ENCODE measurements around the gene EPHB2. TPM values are rescaled to one million over a fixed set of nuclear protein-coding genes. Genes with fewer than 3 reads are reported as not detected.

The EPHB2 gene
- total and polyA plus RNA-seq, 2 of the 8 experiments (the other 6 are each of a cell fraction or from before 2014, with no cell fraction given), result 15.8 to 17.2 TPM

DNA sequence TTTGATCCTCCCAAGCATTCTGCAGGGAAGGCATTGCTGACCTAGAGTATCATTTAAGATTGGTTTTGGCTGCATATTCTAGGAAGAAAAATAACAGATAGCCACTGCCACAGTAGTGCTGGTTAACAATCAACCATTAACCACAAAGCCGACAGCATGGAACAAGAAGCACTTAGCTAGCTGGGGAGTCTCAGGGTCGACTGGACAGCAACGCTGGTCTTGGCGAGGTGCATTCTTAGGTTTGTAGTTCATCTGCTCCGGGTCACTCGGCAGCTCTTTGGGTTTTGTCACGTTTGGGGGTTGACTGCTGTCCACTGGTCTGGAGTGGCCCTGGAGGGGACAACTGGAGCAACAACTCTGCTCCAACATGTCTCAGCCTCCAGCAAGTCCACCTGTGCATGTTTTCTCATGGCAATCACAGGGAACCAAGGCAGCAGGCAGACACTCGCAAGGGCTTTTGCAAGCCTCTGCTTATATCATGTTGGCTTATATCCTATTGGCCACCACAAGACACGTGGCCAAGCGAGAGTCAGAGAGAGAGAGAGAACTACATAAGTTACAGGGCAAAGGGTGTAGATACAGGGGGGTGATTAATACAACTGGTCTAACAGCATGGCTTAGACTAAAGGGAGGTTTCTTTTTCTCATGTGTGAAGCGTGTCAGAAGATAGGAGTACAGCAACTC, 162.5 kb downstream of the EPHB2 start:
- no peak overlapping the region for H2BK120ac ChIP-seq (replicated peaks; ENCODE audit: low read depth, low read length)
- no peak overlapping the region for H2BK20ac ChIP-seq (ENCODE audit: low read length)
- no peaks in the 10 kb centered on the region for H4K20me1 ChIP-seq (replicated peaks in 1 of 2; ENCODE audit: control insufficient read depth in 1 of 2, insufficient read depth in 2 of 2, low read length in 2 of 2)
- no peak overlapping the region for H2BK15ac ChIP-seq (ENCODE audit: low read length)
- no peak overlapping the region for H3K4ac ChIP-seq (replicated peaks; ENCODE audit: insufficient read length, low read depth, low read length)
- TF ChIP-seq POLR2AphosphoS5 (IDR thresholded peaks at IDR 0.05; ENCODE audit: low read depth, low read length), result no peak
- TF ChIP-seq BACH1 (IDR thresholded peaks at IDR 0.05; ENCODE audit: low read length), result no peak
- no peak for TF ChIP-seq SIN3A (conservative IDR thresholded peaks at IDR 0.05 in 1 of 2, IDR thresholded peaks at IDR 0.05 in 1 of 2; ENCODE audit: low read depth in 1 of 2, low read length in 2 of 2)
- no peak for TF ChIP-seq KDM5A (IDR thresholded peaks at IDR 0.05; ENCODE audit: low read length)
- no peak for TF ChIP-seq PHF8 (conservative IDR thresholded peaks at IDR 0.05; ENCODE audit: low read depth, low read length)
- no peak for TF ChIP-seq CHD2 (IDR thresholded peaks at IDR 0.05; ENCODE audit: low read length)
- no peak for TF ChIP-seq SP2 (IDR thresholded peaks at IDR 0.05; ENCODE audit: low read length)
- H3K27me3 ChIP-seq (replicated peaks in 1 of 4; ENCODE audit: control insufficient read depth in 3 of 4, extremely low read depth in 1 of 4, insufficient read depth in 3 of 4, low read length in 3 of 4), result no peaks in the 10 kb centered on the region
- H2BK5ac ChIP-seq (ENCODE audit: low read depth, low read length), result no peak overlapping the region
- no peaks in the 10 kb centered on the region; a peak in 1 of 8 replicates for H3K36me3 ChIP-seq (ENCODE audit: control insufficient read depth in 2 of 4, insufficient read depth in 4 of 4, low read length in 3 of 4)
- no peak overlapping the region for H2AFZ ChIP-seq (ENCODE audit: low read length)
- H4K5ac ChIP-seq (ENCODE audit: insufficient read length, low read depth, low read length), result no peak overlapping the region
- POLR2A ChIA-PET (ENCODE audit: partially characterized antibody), result no interaction called here
- peaks cover 0 to 21% (median 10%) of the 10 kb centered on the region in 4 experiments; a peak in 6 of 7 replicates for H3K4me1 ChIP-seq (replicated peaks in 1 of 4; ENCODE audit: control insufficient read depth in 3 of 4, insufficient read depth in 4 of 4, low read length in 3 of 4)
- H3K23me2 ChIP-seq (ENCODE audit: low read depth, low read length), result no peaks in the 10 kb centered on the region
- DNase-seq (ENCODE audit: low read depth in 1 of 2, low spot score in 2 of 2) (no peak), FAIRE-seq (no peak)
- no peak overlapping the region for H4K91ac ChIP-seq (replicated peaks; ENCODE audit: insufficient read length, low read length)
- H4K8ac ChIP-seq (ENCODE audit: extremely low read depth, insufficient read depth, low read length), result no peak overlapping the region
- no peak overlapping the region for H3K4me3 ChIP-seq (ENCODE audit: extremely low read depth in 1 of 4, insufficient read depth in 2 of 4, low read depth in 3 of 4, low read length in 4 of 4)
- CTCF ChIA-PET (ENCODE audit: partially characterized antibody), result interaction anchor here (1.0 to 3.8 kb wide), 6 partner anchors 9 to 25 kb away, joined by 3 to 40 read pairs (median 4); no protein-coding TSS in a partner anchor
- H3K27ac ChIP-seq (ENCODE audit: low read depth, low read length), result no peak overlapping the region
- H3K18ac ChIP-seq (ENCODE audit: extremely low read depth, low read length), result no peak overlapping the region
- no peaks in the 10 kb centered on the region for H3K79me2 ChIP-seq (ENCODE audit: control insufficient read depth in 1 of 2, insufficient read depth in 2 of 2, low read length in 2 of 2)
- no peak overlapping the region for H3K9ac ChIP-seq (replicated peaks in 1 of 4; ENCODE audit: extremely low read depth in 1 of 4, low read depth in 3 of 4, low read length in 3 of 4)
- no peaks in the 10 kb centered on the region for H3K79me1 ChIP-seq (ENCODE audit: low read depth, low read length)
- no peak overlapping the region for H3K14ac ChIP-seq (ENCODE audit: insufficient read length)
- H3K56ac ChIP-seq (replicated peaks; ENCODE audit: insufficient read length, low read depth, low read length), result no peak overlapping the region
- no peak overlapping the region for H2BK12ac ChIP-seq (ENCODE audit: low read depth, low read length)
- H2AK5ac ChIP-seq (ENCODE audit: low read depth, low read length), result no peak overlapping the region
- WGBS, 2 experiments (ENCODE audit: extremely low coverage in 1 of 2, insufficient coverage in 1 of 2, insufficient read length in 1 of 2, insufficient replicate concordance in 2 of 2, low coverage in 1 of 2, low lambda C conversion rate in 2 of 2, missing lambda C conversion rate in 1 of 2), result 87% methylated on average over 11 of the region's 11 CpGs; no CpG with 5 or more reads in 1 of the 2 experiments
- no peak overlapping the region for H3K23ac ChIP-seq (ENCODE audit: insufficient read length)
- peaks cover 0 to 2% of the 10 kb centered on the region in 2 experiments; a peak in 1 of 4 replicates for H3K9me3 ChIP-seq (ENCODE audit: insufficient read depth in 2 of 2, low read depth in 1 of 2, low read length in 1 of 2)
- H3K4me2 ChIP-seq (ENCODE audit: insufficient read depth in 1 of 2, low read depth in 2 of 2, low read length in 2 of 2), result no peak overlapping the region
